ENCODE measurements around the gene GJA9.
A peak's percentile ranks its signal among the peaks of the same experiment; 100 is the strongest.
"Not testable (repeated sequence)": the region's sequence is repeated elsewhere in the genome, so short reads cannot be mapped to it uniquely, and the experiment has no call there.

Gene GJA9

GRCh38 chr1:38873027-38873969, 8.1 kb downstream of the GJA9 start, which contains the start of gene MYCBP:
Gene MYCBP (minus strand): TSS chr1:38873348. CDS start chr1:38873305, 43 bp downstream.
- peak; percentile 84 to 85 for DNase-seq (ENCODE audit: low read depth in 2 of 2)

- no peak for DNase-seq (ENCODE audit: low read depth in 2 of 2)
Measured at GRCh38 chr1:38872401-38873026, 8.9 kb downstream of the GJA9 start.

DNA sequence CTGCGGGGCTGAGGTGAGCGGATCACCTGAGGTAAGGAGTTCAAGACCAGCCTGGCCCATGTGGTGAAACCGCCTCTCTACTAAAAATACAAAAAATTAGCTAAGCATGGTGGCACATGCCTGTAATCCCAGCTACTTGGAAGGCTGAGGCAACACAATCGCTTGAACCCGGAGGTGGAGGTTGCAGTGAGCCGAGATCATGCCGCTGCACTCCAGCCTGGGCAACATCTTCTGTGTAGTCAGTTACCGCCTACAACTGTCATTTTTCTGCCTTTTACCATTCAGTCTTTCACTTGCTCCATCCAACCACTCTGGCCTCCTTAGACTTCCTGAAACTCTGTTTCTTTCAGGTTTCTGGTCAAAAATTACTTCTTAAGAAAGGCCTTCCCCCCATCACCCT, 10.4 kb downstream of the GJA9 start:
- DNase-seq (ENCODE audit: low read depth in 2 of 2), result no peak

DNA sequence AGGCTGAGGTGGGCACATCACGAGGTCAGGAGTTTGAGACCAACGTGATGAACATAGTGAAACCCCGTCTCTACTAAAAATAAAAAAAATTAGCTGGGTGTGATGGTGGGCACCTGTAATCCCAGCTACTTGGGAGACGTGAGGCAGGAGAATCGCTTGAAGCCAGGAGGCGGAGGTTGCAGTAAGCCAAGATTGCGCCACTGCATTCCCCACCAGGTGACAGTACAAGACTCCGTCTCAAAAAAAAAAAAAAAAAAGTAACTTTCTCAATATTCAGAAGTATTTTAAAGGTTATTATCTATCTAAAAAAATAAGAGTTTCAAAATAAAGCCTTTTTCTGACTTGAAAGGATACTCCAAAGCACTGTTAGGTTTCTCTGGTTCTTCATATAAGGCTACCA, 14.2 kb downstream of the GJA9 start:
- no peak for DNase-seq (ENCODE audit: low read depth in 2 of 2)

GRCh38 chr1:38865112-38865715, 16.2 kb downstream of the GJA9 start:
- DNase-seq (ENCODE audit: low read depth in 2 of 2), result no peak

DNA sequence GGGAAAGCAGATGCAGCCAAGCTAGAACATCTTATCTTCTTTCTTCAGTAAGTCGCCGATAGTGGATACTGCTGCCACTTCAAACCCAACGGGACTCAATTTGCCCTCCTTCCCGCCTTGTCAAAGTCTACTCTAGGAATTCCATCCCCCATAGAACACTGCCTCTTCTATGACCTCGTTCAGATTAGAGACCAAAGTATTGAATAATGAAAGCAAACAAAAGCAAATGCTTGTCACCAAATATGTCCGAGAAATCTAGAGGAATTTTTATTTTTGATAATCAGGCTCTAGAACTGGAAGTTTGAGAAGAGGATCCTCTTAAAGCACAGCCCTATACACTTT, 21.0 kb downstream of the GJA9 start:
- DNase-seq (ENCODE audit: low read depth in 2 of 2), result no peak

- peak; percentile 96 for DNase-seq (ENCODE audit: low read depth in 2 of 2)
Measured at GRCh38 chr1:38859561-38860453, 21.6 kb downstream of the GJA9 start, which contains the start of gene RRAGC. Gene RRAGC (minus strand): TSS chr1:38859772. CDS start chr1:38859646, 126 bp downstream.

- DNase-seq (ENCODE audit: low read depth in 2 of 2), result no peak
Measured at GRCh38 chr1:38858833-38859560, 22.4 kb downstream of the GJA9 start.

- DNase-seq (ENCODE audit: low read depth in 2 of 2), result no peak
Measured at GRCh38 chr1:38852780-38853179, 28.6 kb downstream of the GJA9 start.

DNA sequence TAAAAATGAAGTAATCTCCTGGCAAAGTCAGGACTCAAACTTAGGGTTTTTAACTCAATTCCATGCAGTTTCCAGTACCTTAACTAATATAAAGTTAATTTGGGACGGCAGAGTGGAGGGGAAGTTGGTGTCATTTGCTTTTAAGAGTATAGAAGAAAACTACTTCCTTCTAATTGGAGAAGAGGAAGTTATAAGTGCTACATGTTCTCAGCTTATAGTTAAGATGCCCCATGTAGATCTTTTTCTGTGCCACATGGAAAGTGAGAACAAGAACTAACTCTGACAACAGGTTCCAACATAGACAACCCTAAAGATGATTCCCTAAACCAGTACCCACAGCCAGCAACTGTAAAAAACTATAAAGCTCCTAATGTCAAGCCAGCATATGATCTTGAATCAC, 33.3 kb downstream of the GJA9 start:
- DNase-seq (ENCODE audit: low read depth in 2 of 2), result no peak

GRCh38 chr1:38846210-38846609, 35.2 kb downstream of the GJA9 start:
- no peak for DNase-seq (ENCODE audit: low read depth in 2 of 2)

DNA sequence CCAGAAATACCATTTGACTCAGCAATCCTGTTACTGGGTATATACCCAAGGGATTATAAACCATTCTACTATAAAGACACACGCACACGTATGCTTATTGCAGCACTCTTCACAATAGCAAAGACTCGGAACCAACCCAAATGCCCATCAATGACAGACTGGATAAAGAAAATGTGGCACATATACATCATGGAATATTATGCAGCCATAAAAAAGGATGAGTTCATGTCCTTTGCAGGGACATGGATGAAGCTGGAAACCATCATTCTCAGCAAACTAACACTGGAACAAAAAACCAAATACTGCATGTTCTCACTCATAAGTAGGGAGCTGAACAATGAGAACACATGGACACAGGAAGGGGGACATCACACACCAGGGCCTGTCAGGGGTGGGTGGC, 36.3 kb downstream of the GJA9 start:
- not testable (repeated sequence) for DNase-seq (ENCODE audit: low read depth in 2 of 2)

GRCh38 chr1:38840281-38840680, 41.1 kb downstream of the GJA9 start:
- DNase-seq (ENCODE audit: low read depth in 2 of 2), result no peak

DNA sequence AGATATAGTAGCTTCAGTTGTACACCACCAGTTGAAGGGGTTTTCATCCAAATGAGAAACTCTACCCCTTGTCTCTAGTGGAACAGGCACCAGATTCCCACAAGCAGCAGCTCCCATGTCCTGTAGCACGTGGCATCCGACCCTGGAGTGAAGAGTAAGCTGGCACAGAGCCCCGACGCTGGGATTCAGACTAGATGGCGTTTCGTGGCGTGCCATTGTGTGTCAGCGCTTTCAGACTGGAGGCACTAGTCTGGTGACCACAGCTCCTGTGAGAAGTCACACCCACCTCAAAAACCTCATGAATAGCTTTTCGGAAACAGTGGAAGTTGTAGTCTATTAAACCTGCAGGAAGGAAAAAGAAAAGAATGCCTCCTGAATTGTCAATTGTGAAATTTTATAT, 42.0 kb downstream of the GJA9 start:
- no peak for DNase-seq (ENCODE audit: low read depth in 2 of 2)

DNA sequence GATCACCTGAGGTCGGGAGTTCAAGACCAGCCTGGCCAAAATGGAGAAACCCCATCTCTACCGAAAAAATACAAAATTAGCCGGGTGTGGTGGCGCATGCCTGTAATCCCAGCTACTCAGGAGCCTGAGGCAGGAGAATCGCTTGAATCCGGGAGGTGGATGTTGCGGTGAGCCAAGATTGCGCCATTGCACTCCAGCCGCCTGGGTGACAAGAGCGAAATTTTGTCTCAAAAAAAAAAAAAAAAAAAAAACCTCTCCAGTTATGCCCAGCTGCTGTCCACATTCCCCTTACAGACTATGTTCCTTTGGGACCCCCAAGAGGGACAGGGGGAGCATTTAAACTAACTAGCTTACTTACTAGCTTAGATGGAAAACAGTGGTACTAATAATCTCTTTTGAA, 45.1 kb downstream of the GJA9 start:
- not testable (repeated sequence) for DNase-seq (ENCODE audit: low read depth in 2 of 2)

- peak; percentile 51 to 59 for DNase-seq (ENCODE audit: low read depth in 2 of 2)
Measured at GRCh38 chr1:38834937-38835827, 46.2 kb downstream of the GJA9 start.

GRCh38 chr1:38834221-38834782, 47.1 kb downstream of the GJA9 start:
- no peak for DNase-seq (ENCODE audit: low read depth in 2 of 2)

DNA sequence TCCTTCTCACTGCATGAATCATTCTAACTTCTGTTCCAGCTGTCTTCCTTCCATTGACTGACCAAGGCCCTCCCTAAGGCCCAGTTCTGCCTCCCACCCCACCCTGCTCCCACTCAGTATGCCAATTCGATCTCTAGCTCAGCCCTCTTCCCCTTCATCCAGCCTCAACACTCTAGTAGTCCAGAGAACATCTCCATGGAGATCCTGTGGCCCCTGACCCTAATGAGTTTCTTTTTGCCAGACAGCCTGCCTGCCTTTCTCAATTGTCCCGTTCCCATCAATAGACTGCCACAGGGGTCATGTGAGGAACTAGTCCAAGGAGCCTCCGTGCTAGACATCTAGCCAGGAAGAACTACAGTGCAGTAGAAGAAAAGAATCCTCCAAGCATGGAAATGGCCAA, 48.2 kb downstream of the GJA9 start:
- DNase-seq (ENCODE audit: low read depth in 2 of 2), result no peak

- DNase-seq (ENCODE audit: low read depth in 2 of 2), result no peak
Measured at GRCh38 chr1:38832370-38832734, 49.0 kb downstream of the GJA9 start.

All from fibroblast of skin of left quadriceps (primary cell).